Mesothelial cell of epicardium (in vitro differentiated cells): ENCODE measurements around the gene ANO3. TPM values are rescaled to one million over a fixed set of nuclear protein-coding genes. Genes with fewer than 3 reads are reported as not detected.

Experiments
- DNase-seq, 2 experiments: peaks; one replicate each; pipeline ENCODE4 v3.0.0; 2021; ENCODE audit warnings: low spot score in 2 of 2; ENCODE audit not compliant: unreplicated experiment in 2 of 2
- H3K27ac Mint-ChIP-seq: 2 replicates; pipeline ENCODE4 v1.8.0; 2021; ENCODE audit warnings: mixed read lengths
- H3K27me3 Mint-ChIP-seq: 2 replicates; pipeline ENCODE4 v1.8.0; 2021; ENCODE audit warnings: low read depth, mixed read lengths
- H3K36me3 Mint-ChIP-seq: 2 replicates; pipeline ENCODE4 v1.8.0; 2021; ENCODE audit warnings: mixed read lengths
- H3K4me1 Mint-ChIP-seq: 2 replicates; pipeline ENCODE4 v1.8.0; 2021; ENCODE audit warnings: mixed read lengths
- H3K4me3 Mint-ChIP-seq: 2 replicates; pipeline ENCODE4 v1.8.0; 2021; ENCODE audit warnings: mild to moderate bottlenecking, moderate library complexity, mixed read lengths
- H3K9me3 Mint-ChIP-seq: 2 replicates; pipeline ENCODE4 v1.8.0; 2021; ENCODE audit warnings: mixed read lengths
- total RNA-seq: library from RNA; stranded (reverse); gene quantifications from 3 replicates; pipeline ENCODE4 v1.2.1, GENCODE V29; 2021
- TF ChIP-seq, protein P1 (sequence below): fragments of 200-600 bp; sonication (generic); IDR thresholded peaks from one replicate; pipeline ENCODE4 v1.5.0; 2021; ENCODE audit warnings: antibody characterized with exemption; ENCODE audit not compliant: unreplicated experiment

ANO3 gene
- total RNA-seq, 1 donor from 2014 or later: 0.13 TPM

DNA sequence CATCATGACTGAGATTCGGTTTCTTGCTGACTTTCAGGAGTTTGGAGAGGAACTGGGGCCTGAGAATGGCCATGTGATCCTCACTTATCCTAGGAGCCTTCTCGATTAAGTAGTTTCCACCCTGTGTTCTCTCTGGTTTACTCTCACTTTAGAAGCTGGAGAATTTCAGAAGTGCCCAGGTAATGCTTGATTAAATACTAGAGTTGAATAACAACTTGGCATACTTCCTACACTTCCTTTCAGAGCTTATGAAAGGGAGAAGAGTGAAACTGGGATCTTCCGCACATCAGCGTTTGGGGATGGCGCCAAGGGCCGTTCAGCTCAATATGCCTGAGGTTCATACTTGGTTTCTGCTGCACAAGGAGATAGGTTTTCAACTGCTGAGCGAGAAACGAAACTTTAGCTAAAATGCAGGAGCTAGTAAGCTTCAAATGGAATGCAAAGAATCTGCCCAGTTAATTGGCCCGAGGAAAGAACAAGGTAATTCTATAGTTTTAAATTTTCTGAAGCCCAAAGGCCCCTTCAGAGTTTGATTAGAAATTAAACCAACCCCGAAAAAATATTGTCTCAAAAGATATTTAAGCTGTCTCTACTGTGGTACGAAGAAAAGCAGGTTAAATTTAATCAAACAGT, 241.0 kb downstream of the ANO3 start:
- H3K9me3 Mint-ChIP-seq: no peaks in the 10 kb centered on the region
- H3K27me3 Mint-ChIP-seq: no peaks in the 10 kb centered on the region
- TF ChIP-seq, protein P1, sequence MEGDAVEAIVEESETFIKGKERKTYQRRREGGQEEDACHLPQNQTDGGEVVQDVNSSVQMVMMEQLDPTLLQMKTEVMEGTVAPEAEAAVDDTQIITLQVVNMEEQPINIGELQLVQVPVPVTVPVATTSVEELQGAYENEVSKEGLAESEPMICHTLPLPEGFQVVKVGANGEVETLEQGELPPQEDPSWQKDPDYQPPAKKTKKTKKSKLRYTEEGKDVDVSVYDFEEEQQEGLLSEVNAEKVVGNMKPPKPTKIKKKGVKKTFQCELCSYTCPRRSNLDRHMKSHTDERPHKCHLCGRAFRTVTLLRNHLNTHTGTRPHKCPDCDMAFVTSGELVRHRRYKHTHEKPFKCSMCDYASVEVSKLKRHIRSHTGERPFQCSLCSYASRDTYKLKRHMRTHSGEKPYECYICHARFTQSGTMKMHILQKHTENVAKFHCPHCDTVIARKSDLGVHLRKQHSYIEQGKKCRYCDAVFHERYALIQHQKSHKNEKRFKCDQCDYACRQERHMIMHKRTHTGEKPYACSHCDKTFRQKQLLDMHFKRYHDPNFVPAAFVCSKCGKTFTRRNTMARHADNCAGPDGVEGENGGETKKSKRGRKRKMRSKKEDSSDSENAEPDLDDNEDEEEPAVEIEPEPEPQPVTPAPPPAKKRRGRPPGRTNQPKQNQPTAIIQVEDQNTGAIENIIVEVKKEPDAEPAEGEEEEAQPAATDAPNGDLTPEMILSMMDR: no peak
- H3K4me1 Mint-ChIP-seq: peaks cover 56% of the 10 kb centered on the region
- no peaks in the 10 kb centered on the region for H3K36me3 Mint-ChIP-seq
- DNase-seq: no peak
- peak overlapping the region; percentile 94 for H3K27ac Mint-ChIP-seq
- no peak overlapping the region for H3K4me3 Mint-ChIP-seq

DNA sequence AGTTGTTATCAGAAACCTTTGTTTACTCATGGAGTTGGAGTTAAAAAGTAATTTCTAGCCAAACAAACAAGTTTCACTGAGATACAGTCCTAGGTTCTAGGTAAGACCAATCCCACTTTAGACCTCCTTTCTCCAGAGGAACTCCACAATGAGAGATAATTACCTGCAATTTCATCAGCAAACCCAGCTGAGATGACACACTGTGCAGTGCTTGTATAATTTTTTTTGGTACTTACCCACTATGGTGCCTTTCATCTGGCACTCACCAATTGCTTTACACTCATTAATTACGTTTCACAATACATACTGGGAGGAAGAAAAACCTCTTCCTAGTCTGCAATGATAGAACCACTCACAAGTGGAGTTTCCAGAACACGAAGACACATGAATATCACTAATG, 242.0 kb downstream of the ANO3 start:
- H3K27me3 Mint-ChIP-seq: no peaks in the 10 kb centered on the region
- H3K27ac Mint-ChIP-seq: peak overlapping the region; percentile 94
- H3K9me3 Mint-ChIP-seq: no peaks in the 10 kb centered on the region
- TF ChIP-seq, protein P1: no peak
- H3K4me1 Mint-ChIP-seq: peaks cover 48% of the 10 kb centered on the region
- no peak overlapping the region for H3K4me3 Mint-ChIP-seq
- DNase-seq: no peak
- no peaks in the 10 kb centered on the region for H3K36me3 Mint-ChIP-seq

GRCh38 chr11:26575946-26576345, 244.0 kb downstream of the ANO3 start:
- TF ChIP-seq, protein P1: no peak
- no peak overlapping the region for H3K4me3 Mint-ChIP-seq
- H3K9me3 Mint-ChIP-seq: no peaks in the 10 kb centered on the region
- H3K36me3 Mint-ChIP-seq: no peaks in the 10 kb centered on the region
- no peak for DNase-seq
- H3K4me1 Mint-ChIP-seq: peaks cover 47% of the 10 kb centered on the region
- no peaks in the 10 kb centered on the region for H3K27me3 Mint-ChIP-seq
- H3K27ac Mint-ChIP-seq: no peak overlapping the region

DNA sequence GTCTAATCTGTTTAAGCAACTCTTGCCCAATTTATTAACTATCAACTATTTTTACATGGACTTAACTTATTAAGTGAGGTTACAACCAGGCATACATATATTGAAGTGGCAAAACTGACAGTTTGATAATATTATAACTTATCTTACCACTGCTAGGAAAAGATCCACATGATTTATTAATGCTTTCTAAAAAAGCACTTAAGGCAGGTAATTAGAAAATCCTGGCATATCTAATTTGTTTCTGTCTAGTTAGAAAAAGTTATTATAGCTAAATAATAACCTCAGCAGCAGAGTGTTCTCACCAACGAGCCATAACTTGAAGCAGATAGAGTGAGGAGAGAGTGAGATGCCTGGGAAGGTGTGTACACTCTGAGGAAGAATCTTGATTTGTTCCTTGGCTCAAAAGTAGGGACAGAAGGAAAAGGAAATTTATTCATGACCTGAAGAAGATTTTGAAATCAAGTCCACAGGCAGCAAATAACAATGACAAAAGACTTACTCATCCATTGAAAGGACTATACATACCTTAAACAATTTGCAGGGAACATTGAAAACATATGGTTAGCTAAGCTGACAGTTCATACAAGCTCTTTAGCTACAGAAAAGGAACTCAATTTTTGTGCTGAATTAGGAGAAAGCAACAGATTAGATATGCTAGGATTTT, 247.2 kb downstream of the ANO3 start:
- no peak overlapping the region for H3K4me3 Mint-ChIP-seq
- H3K9me3 Mint-ChIP-seq: no peaks in the 10 kb centered on the region
- H3K36me3 Mint-ChIP-seq: no peaks in the 10 kb centered on the region
- TF ChIP-seq, protein P1: no peak
- H3K4me1 Mint-ChIP-seq: peaks cover 28% of the 10 kb centered on the region
- no peaks in the 10 kb centered on the region for H3K27me3 Mint-ChIP-seq
- H3K27ac Mint-ChIP-seq: no peak overlapping the region
- DNase-seq: no peak

DNA sequence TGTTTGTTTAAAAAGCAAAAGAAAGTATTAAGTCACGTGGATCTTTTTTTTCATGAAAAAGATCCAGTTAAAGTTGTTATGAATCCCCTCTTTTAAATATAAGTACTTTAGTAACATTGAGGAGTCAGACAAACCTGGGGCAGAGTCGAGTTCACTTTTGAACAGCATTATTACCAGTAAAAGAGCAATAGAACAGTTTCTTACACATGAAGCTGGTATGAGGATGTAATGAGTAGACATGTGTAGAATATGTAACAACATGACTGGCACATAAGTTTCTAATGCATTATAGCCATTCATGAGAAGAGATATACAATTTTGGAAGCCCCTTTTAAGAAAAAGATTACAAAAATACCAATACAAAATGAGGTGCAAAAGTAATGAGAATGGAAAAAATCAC, 247.8 kb downstream of the ANO3 start:
- H3K9me3 Mint-ChIP-seq: no peaks in the 10 kb centered on the region
- peaks cover 28% of the 10 kb centered on the region for H3K4me1 Mint-ChIP-seq
- H3K27ac Mint-ChIP-seq: no peak overlapping the region
- DNase-seq: no peak
- H3K4me3 Mint-ChIP-seq: no peak overlapping the region
- H3K27me3 Mint-ChIP-seq: no peaks in the 10 kb centered on the region
- no peaks in the 10 kb centered on the region for H3K36me3 Mint-ChIP-seq
- TF ChIP-seq, protein P1: no peak
